Lower lobe of right lung (tissue), 2 donors: ENCODE data around the gene DPP4. TPM values are rescaled to one million over a fixed set of nuclear protein-coding genes. Genes with fewer than 3 reads are reported as not detected.
"Not testable (repeated sequence)": the region's sequence is repeated elsewhere in the genome, so short reads cannot be mapped to it uniquely, and the experiment has no call there.

Experiments used
- ATAC-seq, 2 donors: fragments of 200-7000 bp; cut with Tn5 transposase; one replicate each; pipeline ENCODE4 v1.9.1; 2020 to 2022; ENCODE audit warnings: mild to moderate bottlenecking in 2 of 2, moderate library complexity in 2 of 2
- DNase-seq: peaks from one replicate; pipeline ENCODE4 v3.0.0-alpha.2; 2020
- H3K27ac ChIP-seq: fragments of 200-600 bp; one replicate; pipeline ENCODE4 v1.8.0; 2022
- H3K27me3 ChIP-seq: fragments of 200-600 bp; one replicate; pipeline ENCODE4 v1.8.0; 2022; ENCODE audit warnings: low read depth
- H3K36me3 ChIP-seq: fragments of 200-600 bp; one replicate; pipeline ENCODE4 v1.8.0; 2022; ENCODE audit warnings: mild to moderate bottlenecking
- H3K4me1 ChIP-seq: fragments of 200-600 bp; one replicate; pipeline ENCODE4 v1.8.0; 2022
- H3K4me3 ChIP-seq: fragments of 200-600 bp; one replicate; pipeline ENCODE4 v1.8.0; 2022; ENCODE audit warnings: mild to moderate bottlenecking
- H3K9me3 ChIP-seq: fragments of 200-600 bp; one replicate; pipeline ENCODE4 v1.8.0; 2022
- intact Hi-C: fragments of 100-400 bp; cut with DNase I; formaldehyde crosslinking; loops from one replicate; pipeline ENCODE4 v1.11.0; 2022
- total RNA-seq: library from RNA; stranded (reverse); fragmentation: NEBNext Ultra II Directional; extraction: Animal tissue kit (Norgen Biotek cat#: 25700); gene quantifications from one replicate; pipeline ENCODE4 v1.2.1, GENCODE V29; 2021
- TF ChIP-seq, protein P1 (sequence below): fragments of 200-600 bp; IDR thresholded peaks from one replicate; pipeline ENCODE4 v1.8.0; 2022; ENCODE audit warnings: antibody characterized with exemption, mild to moderate bottlenecking
- donor health status: DM: no; HTN: yes; CAD: no; lungs with severe emphysema.

DPP4 gene
- total RNA-seq, 1 donor from 2014 or later, result 24.5 TPM

GRCh38 chr2:162057426-162057825 lies 16.6 kb downstream of the DPP4 start:
- DNase-seq, result no peak

DNA sequence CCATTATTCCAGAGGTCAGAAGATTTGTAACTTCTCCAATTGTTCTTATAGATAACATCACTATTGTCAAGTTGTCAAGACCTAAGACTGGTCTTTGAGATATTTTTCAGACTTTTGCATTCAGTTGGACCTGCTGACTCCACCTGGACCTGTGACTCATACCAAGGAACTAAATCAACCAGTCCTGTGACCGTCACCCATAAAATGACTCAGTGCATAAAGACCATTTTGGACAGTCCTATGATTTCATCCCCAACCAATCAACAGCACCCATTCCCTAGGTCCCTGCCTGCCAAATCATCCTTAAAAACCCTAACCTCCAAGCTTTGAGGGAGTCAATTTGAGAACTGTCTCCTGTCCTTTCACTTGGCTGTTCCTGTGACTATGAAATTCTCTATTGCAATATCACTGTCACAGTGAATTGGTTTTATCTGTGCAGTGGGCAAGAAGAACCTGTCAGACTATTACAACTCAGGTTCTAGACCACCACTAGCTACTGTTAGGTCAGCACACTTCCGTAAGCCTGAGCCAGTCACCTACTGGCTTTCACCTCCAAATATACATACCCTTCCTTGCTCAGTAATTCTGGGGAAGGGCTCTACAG lies 17.1 kb downstream of the DPP4 start:
- intact Hi-C loops, result no loop called here
- Histone ChIP-seq H3K27me3 (no peaks in the 10 kb centered on the region), H3K36me3 (no peaks in the 10 kb centered on the region), H3K4me3 (no peak overlapping the region), H3K9me3 (peaks cover 4% of the 10 kb centered on the region), H3K27ac (no peak overlapping the region), H3K4me1 (peaks cover 6% of the 10 kb centered on the region)
- TF ChIP-seq, protein P1, sequence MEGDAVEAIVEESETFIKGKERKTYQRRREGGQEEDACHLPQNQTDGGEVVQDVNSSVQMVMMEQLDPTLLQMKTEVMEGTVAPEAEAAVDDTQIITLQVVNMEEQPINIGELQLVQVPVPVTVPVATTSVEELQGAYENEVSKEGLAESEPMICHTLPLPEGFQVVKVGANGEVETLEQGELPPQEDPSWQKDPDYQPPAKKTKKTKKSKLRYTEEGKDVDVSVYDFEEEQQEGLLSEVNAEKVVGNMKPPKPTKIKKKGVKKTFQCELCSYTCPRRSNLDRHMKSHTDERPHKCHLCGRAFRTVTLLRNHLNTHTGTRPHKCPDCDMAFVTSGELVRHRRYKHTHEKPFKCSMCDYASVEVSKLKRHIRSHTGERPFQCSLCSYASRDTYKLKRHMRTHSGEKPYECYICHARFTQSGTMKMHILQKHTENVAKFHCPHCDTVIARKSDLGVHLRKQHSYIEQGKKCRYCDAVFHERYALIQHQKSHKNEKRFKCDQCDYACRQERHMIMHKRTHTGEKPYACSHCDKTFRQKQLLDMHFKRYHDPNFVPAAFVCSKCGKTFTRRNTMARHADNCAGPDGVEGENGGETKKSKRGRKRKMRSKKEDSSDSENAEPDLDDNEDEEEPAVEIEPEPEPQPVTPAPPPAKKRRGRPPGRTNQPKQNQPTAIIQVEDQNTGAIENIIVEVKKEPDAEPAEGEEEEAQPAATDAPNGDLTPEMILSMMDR, result no peak
- DNase-seq (no peak), ATAC-seq (no peak)

More at GRCh38 chr2:162057426-162057825, 16.6 kb downstream of the DPP4 start:
- TF ChIP-seq, protein P1, result no peak
- H3K4me3 ChIP-seq, result no peak overlapping the region
- no peak overlapping the region for H3K27ac ChIP-seq
- H3K27me3 ChIP-seq, result no peaks in the 10 kb centered on the region
- no peak for ATAC-seq
- intact Hi-C loops, result no loop called here
- H3K4me1 ChIP-seq, result peaks cover 6% of the 10 kb centered on the region
- no peaks in the 10 kb centered on the region for H3K36me3 ChIP-seq
- peaks cover 4% of the 10 kb centered on the region for H3K9me3 ChIP-seq

GRCh38 chr2:162053808-162054155 lies 20.2 kb downstream of the DPP4 start:
- H3K27ac ChIP-seq, result no peak overlapping the region
- H3K9me3 ChIP-seq, result peaks cover 4% of the 10 kb centered on the region
- no peaks in the 10 kb centered on the region for H3K27me3 ChIP-seq
- no peaks in the 10 kb centered on the region for H3K36me3 ChIP-seq
- TF ChIP-seq, protein P1, result no peak
- H3K4me3 ChIP-seq, result no peak overlapping the region
- ATAC-seq (no peak), DNase-seq (no peak)
- H3K4me1 ChIP-seq, result peaks cover 3% of the 10 kb centered on the region
- intact Hi-C loops, result no loop called here

DNA sequence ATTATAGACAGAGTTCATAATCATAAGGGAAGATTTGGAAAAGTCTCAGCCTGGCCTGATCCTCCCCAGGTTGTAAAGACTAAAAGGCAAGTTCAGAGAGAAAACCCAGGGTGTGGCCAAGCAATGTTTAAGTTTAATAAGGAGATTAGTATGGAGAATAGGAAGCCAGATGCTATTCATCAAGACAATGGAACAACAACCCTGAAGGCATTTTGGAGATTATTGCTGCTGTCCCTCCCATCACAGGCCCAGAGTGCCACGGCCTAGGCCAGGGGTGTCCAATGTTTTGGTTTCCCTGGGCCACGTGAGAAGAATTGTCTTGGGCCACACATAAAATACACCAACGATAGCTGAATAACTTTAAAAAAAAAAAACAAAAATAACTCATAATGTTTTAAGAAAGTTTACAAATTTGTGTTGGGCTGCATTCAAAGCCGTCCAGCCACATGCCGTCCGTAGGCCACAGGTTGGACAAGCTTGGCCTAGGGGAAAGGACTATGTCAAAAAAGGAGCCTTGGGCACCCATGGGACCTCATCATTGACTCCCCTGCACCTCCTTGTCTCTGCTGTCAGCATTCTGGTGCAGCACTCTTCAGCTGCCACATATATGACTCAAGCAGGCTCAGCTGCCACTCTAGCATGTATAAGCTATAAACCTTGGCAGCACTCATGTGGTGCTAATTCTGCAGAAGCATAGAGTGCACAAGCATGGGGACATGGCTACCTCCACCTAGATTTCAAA lies 20.8 kb downstream of the DPP4 start:
- Histone ChIP-seq H3K36me3 (no peaks in the 10 kb centered on the region), H3K27ac (no peak overlapping the region), H3K27me3 (no peaks in the 10 kb centered on the region), H3K9me3 (peaks cover 4% of the 10 kb centered on the region), H3K4me1 (no peaks in the 10 kb centered on the region), H3K4me3 (no peak overlapping the region)
- TF ChIP-seq, protein P1, result no peak
- intact Hi-C loops, result no loop called here
- ATAC-seq (no peak), DNase-seq (no peak)

GRCh38 chr2:162050513-162050961 lies 23.5 kb downstream of the DPP4 start:
- DNase-seq, result no peak
- Histone ChIP-seq H3K4me3 (no peak overlapping the region), H3K4me1 (no peaks in the 10 kb centered on the region), H3K27me3 (no peaks in the 10 kb centered on the region), H3K36me3 (no peaks in the 10 kb centered on the region), H3K9me3 (no peaks in the 10 kb centered on the region), H3K27ac (no peak overlapping the region)
- TF ChIP-seq, protein P1, result no peak
- intact Hi-C loops, result no loop called here
- no peak for ATAC-seq

DNA sequence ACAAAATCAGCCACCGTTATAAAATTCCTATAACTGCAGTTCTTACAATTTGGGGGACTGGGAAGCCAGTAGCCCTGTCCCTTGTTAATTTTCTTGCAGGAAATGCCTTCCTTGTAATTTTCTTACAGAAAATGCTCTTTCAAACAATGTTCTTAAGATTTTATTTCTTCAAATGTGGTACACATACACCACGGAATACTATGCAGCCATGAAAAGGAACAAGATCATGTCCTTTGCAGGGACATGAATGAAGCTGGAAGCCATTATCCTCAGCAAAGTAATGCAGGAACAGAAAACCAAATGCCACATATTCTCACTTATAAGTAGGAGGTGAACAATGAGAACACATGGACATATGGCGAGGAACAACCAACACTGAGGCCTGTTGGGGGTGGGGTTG lies 24.9 kb downstream of the DPP4 start:
- H3K4me1 ChIP-seq, H3K27me3 ChIP-seq, intact Hi-C loops, H3K9me3 ChIP-seq, DNase-seq, H3K27ac ChIP-seq, H3K36me3 ChIP-seq, H3K4me3 ChIP-seq, ATAC-seq: not testable (repeated sequence)
